Breast epithelium (tissue), 3 donors: Measurements from ENCODE around the gene GPRASP3.

Experiments used
- CTCF ChIP-seq, 3 donors: fragments of 450-650 bp; IDR thresholded peaks; one replicate each; pipeline ENCODE4 v1.5.1; 2016 to 2017; ENCODE audit warnings: antibody characterized with exemption in 3 of 3, mild to moderate bottlenecking in 3 of 3, moderate library complexity in 3 of 3
- POLR2A ChIP-seq: fragments of 450-650 bp; IDR thresholded peaks from one replicate; pipeline ENCODE4 v1.6.1; 2016; ENCODE audit warnings: antibody characterized with exemption, mild to moderate bottlenecking, moderate library complexity
- POLR2AphosphoS5 ChIP-seq, 3 donors: sonication (generic); formaldehyde crosslinking; IDR thresholded peaks; one replicate each; pipeline ENCODE4 v1.6.1; 2017; ENCODE audit warnings: antibody characterized with exemption in 3 of 3

DNA sequence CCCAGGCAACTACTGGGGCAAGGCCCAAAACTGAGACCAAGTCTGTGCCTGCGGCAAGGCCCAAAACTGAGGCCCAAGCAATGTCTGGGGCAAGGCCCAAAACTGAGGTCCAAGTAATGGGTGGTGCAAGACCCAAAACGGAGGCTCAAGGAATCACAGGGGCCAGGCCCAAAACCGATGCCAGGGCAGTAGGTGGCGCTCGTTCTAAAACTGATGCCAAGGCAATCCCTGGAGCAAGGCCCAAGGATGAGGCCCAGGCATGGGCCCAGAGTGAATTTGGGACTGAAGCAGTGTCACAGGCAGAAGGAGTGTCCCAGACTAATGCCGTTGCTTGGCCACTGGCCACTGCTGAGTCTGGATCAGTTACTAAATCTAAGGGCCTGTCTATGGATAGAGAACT lies 5.5 kb upstream of the GPRASP3 start:
- TF ChIP-seq CTCF (IDR thresholded peaks at IDR 0.05), result no peak
- no peak for TF ChIP-seq POLR2AphosphoS5 (IDR thresholded peaks at IDR 0.05)
- TF ChIP-seq POLR2A, result no peak
